OCI-LY1 (cell line): ENCODE results near the gene FBLIM1.

Source experiments
- H2AFZ ChIP-seq: fragments of 200-600 bp; sonication (generic), shearing (Covaris generic); 2 replicates; pipeline ENCODE4 v1.6.0; 2014; ENCODE audit warnings: antibody characterized with exemption, mild to moderate bottlenecking, low read length
- H3F3A ChIP-seq: fragments of 200-600 bp; sonication (generic), shearing (Covaris generic); 2 replicates; pipeline ENCODE4 v1.6.0; 2014; ENCODE audit warnings: mild to moderate bottlenecking, antibody characterized with exemption, low read length, moderate library complexity; ENCODE audit not compliant: insufficient read depth
- H3K27ac ChIP-seq: fragments of 200-600 bp; sonication (generic); 2 replicates; pipeline ENCODE4 v1.5.1; 2014; ENCODE audit warnings: low read length, mixed run types, mild to moderate bottlenecking, low read depth; ENCODE audit not compliant: poor library complexity, severe bottlenecking
- H3K27me3 ChIP-seq: fragments of 200-600 bp; sonication (generic); 2 replicates; pipeline ENCODE4 v1.6.0; 2014; ENCODE audit warnings: antibody characterized with exemption, mild to moderate bottlenecking, low read length, moderate library complexity; ENCODE audit not compliant: insufficient read depth
- H3K36me3 ChIP-seq: fragments of 200-600 bp; sonication (generic); 2 replicates; pipeline ENCODE4 v1.6.1; 2014; ENCODE audit warnings: mild to moderate bottlenecking, antibody characterized with exemption, low read length, moderate library complexity, mixed read lengths; ENCODE audit not compliant: insufficient read depth
- H3K4me1 ChIP-seq: fragments of 200-600 bp; sonication (generic); 2 replicates; pipeline ENCODE4 v1.5.1; 2014; ENCODE audit warnings: mild to moderate bottlenecking, low read length, moderate library complexity; ENCODE audit not compliant: insufficient read depth, severe bottlenecking
- H3K4me2 ChIP-seq: fragments of 200-600 bp; sonication (generic), shearing (Covaris generic); 2 replicates; pipeline ENCODE4 v1.6.1; 2014; ENCODE audit warnings: low read length
- H3K4me3 ChIP-seq: fragments of 200-600 bp; sonication (generic); 2 replicates; pipeline ENCODE4 v1.5.1; 2014; ENCODE audit warnings: low read length, low read depth, mild to moderate bottlenecking, mixed read lengths; ENCODE audit not compliant: poor library complexity, severe bottlenecking
- H3K79me2 ChIP-seq: fragments of 200-600 bp; shearing (Covaris generic); 2 replicates; pipeline ENCODE4 v1.6.1; 2016; ENCODE audit warnings: mixed run types, low read length, mixed read lengths; ENCODE audit not compliant: insufficient read depth
- H3K9ac ChIP-seq: fragments of 200-600 bp; sonication (generic), shearing (Covaris generic); 2 replicates; pipeline ENCODE4 v1.6.1; 2014; ENCODE audit warnings: mild to moderate bottlenecking, low read length, mixed read lengths
- H3K9me2 ChIP-seq: fragments of 200-600 bp; sonication (generic), shearing (Covaris generic); 2 replicates; pipeline ENCODE4 v1.6.1; 2014; ENCODE audit warnings: low read depth, mild to moderate bottlenecking, low read length, mixed read lengths
- H3K9me3 ChIP-seq: fragments of 200-600 bp; shearing (Covaris generic); 2 replicates; pipeline ENCODE4 v1.6.1; 2014; ENCODE audit warnings: low read length, mixed read lengths
- H4K20me1 ChIP-seq: fragments of 200-600 bp; sonication (generic), shearing (Covaris generic); 2 replicates; pipeline ENCODE4 v1.6.0; 2016; ENCODE audit warnings: mild to moderate bottlenecking, low read length; ENCODE audit not compliant: insufficient read depth
- CTCF ChIP-seq: fragments of 200-600 bp; sonication (generic), shearing (Covaris generic); IDR thresholded peaks from 2 replicates; pipeline ENCODE4 v1.5.1; 2017; ENCODE audit warnings: mild to moderate bottlenecking, antibody characterized with exemption, low read length, moderate library complexity, mixed read lengths
- EZH2 ChIP-seq: fragments of 200-600 bp; sonication (generic), shearing (Covaris generic); IDR thresholded peaks from 2 replicates; pipeline ENCODE4 v1.8.0; 2017; ENCODE audit warnings: borderline replicate concordance, mixed run types, mild to moderate bottlenecking, antibody characterized with exemption, low read length, moderate library complexity, mixed read lengths

FBLIM1 gene

GRCh38 chr1:15738416-15739113 is 20.0 kb upstream of the FBLIM1 start:
- Histone ChIP-seq H4K20me1 (no peaks in the 10 kb centered on the region), H3K79me2 (no peaks in the 10 kb centered on the region), H3K4me2 (no peak overlapping the region), H3K4me1 (no peaks in the 10 kb centered on the region), H3K4me3 (no peak overlapping the region), H3K9me3 (no peaks in the 10 kb centered on the region), H3K27me3 (no peaks in the 10 kb centered on the region), H3F3A (no peaks in the 10 kb centered on the region), H3K36me3 (peaks cover 4% of the 10 kb centered on the region; the same call in 1 of the 2 replicates), H3K27ac (no peak overlapping the region), H3K9me2 (no peaks in the 10 kb centered on the region), H2AFZ (no peak overlapping the region), H3K9ac (no peak overlapping the region)
- TF ChIP-seq EZH2 (no peak), CTCF (no peak)

DNA sequence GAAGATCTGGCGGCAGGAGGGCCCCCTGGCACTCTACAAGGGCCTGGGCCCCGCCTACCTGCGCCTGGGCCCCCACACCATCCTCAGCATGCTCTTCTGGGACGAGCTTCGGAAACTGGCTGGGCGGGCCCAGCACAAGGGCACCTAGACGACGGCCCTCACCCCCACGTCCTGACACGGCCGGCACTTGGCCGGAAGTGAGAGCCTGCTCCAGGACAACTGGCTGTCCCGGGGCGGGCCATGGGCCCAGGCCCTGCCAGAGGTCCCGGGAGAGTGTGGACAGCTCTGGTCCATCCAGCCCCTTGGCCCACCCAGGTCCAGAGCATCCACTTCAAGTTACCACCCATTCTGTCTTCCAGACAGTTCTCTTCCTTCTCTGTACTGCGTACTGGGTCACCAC is 19.3 kb upstream of the FBLIM1 start:
- no peaks in the 10 kb centered on the region for H3F3A ChIP-seq
- H3K27me3 ChIP-seq, result no peaks in the 10 kb centered on the region
- H3K79me2 ChIP-seq, result no peaks in the 10 kb centered on the region
- no peak overlapping the region for H3K4me2 ChIP-seq
- H3K4me1 ChIP-seq, result no peaks in the 10 kb centered on the region
- H3K9me2 ChIP-seq, result no peaks in the 10 kb centered on the region
- no peak overlapping the region for H3K9ac ChIP-seq
- TF ChIP-seq CTCF, result no peak
- no peaks in the 10 kb centered on the region for H3K36me3 ChIP-seq
- no peak overlapping the region for H3K4me3 ChIP-seq
- H3K9me3 ChIP-seq, result no peaks in the 10 kb centered on the region
- no peaks in the 10 kb centered on the region for H4K20me1 ChIP-seq
- H2AFZ ChIP-seq, result no peak overlapping the region
- no peak overlapping the region for H3K27ac ChIP-seq

DNA sequence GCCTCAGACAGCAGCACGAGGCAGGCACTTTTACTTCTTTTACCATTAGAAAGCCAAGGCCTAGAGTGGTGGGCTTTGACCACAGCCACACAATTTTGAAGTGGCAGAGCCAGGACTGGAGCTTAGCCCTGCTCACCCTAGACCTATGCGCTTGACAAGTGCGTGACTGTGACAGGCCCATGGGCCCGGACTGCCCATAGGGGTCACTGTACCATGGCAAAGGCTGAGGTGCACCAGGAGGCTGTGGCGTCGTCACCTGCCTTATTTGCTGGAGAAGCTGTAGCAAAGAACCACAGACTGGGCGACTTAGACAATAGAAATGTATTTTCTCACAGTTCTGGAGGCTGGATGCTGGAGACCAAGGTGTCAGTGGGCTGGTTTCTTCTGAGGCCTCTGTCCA is 18.9 kb upstream of the FBLIM1 start:
- Histone ChIP-seq H3K4me3 (no peak overlapping the region), H3K9me2 (no peaks in the 10 kb centered on the region), H3K27me3 (no peaks in the 10 kb centered on the region), H3K79me2 (no peaks in the 10 kb centered on the region), H3K27ac (no peak overlapping the region), H4K20me1 (no peaks in the 10 kb centered on the region), H3K4me2 (no peak overlapping the region), H3K4me1 (no peaks in the 10 kb centered on the region), H3K36me3 (no peaks in the 10 kb centered on the region), H3F3A (no peaks in the 10 kb centered on the region), H2AFZ (no peak overlapping the region), H3K9me3 (no peaks in the 10 kb centered on the region), H3K9ac (no peak overlapping the region)
- TF ChIP-seq EZH2, result no peak
- TF ChIP-seq CTCF, result peak; percentile 27; the same call in 1 of the 2 replicates
